ENCODE results near the gene MGAT5.

The MGAT5 gene

DNA sequence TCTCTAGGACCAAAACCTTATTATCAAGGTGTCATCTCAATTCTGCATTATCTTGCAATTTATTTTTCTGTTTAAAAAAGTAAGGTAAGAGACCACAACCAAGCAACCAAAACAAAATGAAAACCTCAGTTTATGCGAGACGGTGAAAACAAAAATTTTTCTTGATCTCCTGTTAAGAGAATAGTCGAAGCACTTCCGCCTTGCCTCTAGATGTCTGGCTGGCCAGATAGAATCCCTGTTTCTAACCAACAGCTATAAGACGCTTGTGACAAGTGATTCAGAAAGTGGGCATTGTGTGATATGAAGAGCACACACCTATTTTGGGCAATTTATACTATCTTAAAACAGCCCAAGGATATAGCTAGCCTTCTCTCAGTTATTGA, 51.2 kb downstream of the MGAT5 start:
- DNase-seq: no peak

DNA sequence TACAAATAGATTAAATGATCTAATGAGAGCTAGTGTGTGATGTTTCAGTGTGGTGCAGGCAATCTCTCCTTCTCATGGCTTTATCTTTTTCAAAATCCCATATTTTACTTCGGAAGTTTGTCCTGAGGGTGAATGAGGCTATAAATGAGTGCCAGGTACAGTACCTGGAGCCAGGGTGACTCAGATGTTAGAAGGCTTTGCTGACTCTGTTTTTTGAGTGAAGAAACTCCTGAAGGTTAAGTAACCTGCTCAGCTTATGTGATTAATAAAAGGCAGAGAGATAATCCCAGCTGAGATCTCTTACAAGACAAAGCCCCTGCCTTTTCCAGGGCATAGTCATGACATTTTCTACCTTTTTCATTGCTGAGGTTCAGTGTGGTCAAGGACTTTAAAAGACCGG, 52.6 kb downstream of the MGAT5 start:
- DNase-seq: no peak

DNA sequence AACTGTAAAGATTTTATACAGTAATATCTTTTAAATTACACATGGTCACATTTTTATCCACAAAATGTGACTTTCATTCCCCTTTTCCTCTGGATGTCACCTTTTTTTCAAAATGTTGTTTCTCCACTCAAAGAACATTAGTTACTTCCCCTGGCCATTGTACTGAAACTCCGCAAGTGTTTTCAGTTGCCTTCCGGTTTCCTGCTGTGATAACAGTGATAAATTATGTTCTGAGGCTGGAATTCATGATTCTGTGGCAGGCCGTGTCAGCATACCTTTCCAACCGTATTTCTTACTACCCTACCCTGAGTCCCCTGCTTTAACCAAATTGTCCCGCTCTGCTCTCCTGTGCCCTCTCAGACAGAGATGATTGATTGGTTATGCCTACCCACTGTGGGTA, 53.5 kb downstream of the MGAT5 start:
- DNase-seq: no peak

DNA sequence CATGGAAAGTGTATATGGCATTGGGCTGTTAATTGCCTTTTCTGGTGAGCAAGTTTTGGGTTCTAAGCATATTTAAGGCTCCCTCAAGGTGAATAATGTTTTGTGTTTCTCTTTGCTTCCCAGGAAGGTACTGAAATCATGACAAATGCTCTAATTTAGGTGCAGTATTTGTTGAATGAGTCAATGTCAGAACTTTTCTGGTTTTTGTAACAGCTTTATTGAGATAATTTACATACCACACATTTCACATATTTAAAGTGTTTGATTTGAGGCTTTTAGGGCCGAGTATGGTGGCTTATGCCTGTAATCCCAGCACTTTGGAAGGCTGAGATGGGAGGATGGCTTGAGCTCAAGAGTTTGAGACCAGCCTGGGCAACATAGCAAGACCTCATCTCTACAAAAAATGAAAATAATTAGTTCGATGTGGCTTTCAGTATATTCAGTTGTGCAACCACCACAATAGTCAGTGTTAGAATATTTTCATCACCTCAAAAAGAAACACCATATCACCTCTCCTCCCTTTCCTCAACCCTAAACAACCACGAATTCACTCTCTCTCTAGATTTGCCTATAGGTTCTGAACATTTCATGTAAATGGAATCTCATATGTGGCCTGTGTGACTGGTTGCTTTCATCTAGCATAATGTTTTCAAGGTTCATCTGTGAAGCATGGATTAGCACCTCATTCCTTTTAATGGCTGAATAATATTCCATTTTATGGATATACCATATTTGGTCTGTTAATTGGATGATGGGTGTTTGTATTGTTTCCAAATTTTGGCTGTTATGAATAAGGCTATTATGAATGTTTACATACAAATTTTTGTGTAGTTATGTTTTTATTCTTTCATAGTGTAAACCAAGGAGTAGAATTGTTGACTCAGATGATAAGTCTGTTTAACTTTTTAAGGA, 54.9 kb downstream of the MGAT5 start:
- DNase-seq: no peak

DNA sequence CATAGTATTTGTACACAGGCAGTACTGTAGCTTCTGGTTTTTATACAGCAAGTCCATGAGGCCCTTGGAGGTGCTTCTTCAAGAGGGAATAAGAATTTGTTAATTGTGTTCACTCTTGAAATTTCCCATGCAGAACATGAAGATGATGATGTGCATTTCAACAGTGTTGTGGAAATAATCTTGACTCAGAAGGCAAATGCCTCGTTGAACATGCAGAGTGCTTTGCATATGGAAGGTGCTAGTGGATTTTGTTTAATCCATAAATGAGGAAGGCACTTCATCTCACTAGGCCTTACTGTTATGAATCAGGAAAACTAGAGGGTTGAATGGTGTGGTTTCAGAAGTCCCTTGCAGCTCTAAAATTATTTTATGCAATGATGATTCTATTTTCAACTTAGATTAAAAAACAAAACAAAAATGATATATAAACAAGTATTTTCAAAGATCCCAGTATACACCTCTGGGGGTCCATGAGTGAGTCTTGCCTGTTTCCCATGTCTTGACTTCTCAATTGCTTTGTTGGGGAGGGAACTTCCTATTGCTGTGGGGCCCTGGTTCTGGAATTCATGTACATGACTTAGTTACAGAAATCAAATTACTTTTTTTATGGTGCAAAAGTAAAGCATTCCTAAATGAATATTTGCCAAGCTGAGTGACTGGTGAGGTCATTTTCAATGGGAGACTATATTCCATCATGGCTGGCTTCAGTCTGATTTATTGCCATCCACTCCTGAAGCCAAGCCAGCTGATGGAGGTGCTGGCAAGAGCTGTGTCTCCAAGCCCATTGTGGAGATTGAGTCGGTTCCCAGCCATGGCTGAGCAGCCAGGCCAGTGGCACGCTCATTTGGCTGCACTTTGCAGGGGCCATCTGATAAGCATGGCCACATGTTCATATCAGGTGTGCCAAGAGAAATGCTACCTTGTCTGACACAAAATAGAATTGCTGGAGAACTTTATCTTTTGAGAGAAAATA, 56.5 kb downstream of the MGAT5 start:
- no peak for DNase-seq

DNA sequence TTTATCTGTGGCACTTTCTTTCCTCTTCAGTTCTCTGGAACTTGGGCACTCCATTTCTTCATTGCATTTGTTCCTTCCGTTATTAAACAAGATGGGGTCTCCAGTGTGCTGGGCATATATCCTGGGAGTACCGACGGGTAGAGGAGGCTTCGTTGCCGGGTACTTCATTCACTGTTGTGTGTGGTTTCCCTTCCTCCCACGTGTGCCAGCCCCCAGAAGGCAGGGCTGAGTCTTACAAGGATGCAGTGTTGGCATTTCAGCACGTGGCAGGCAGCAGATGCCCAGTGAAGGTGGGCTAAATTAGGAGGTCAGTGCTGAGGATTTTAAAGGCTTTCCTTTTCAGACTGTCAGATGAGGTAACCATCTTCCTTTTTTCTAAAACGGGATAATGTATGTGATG, 58.6 kb downstream of the MGAT5 start:
- no peak for DNase-seq

DNA sequence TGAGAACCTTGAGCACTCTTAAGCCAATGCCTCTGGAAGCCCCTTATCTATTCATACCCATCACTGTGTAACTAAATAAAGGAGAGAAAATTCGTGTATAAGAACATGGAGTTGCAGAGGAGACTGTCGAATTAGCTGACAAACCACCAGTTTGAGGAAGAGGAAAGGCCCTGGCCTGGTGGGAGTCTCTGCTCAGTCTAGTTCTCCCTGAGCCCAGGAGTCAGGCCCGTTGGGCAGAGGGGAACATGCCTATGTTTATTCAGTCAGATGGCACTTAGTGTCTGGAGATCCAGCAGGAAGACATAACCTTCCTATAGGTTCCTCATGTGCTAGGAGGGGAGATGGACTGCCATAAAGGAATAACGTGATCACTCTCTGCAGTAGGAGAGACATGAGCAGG, 60.3 kb downstream of the MGAT5 start:
- no peak for DNase-seq

DNA sequence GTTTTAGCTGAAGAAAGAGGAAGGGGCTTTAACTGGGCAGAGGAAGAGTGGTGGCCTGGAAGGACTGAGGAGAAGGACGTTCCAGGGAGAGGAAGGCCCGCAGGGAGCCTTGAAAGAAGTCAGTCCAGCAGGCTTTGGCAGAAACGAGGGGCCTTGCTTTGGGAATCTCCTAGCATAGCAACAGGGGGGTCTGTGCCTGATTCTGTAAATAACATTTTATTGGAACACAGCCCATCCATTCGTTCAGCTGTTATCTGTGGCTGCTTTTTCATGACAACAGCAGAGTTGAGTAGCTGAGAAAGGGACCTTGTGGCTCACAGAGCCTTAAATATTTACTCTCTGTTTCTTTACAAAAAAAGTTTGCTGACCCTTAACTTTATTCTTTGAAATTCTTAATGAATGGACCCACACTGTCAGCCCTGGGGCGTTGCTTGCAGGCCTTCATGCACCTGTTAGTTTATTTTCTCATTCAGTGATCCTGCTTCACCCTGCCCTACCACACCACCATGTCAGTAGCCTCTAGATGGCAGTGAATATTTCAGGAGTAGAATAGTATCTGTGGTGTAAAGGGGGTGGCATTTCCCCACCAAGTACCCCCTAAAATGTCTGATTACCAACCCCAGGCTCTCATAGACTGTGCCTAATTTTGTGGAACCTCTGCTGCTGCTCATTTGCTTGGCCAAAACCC, 61.0 kb downstream of the MGAT5 start:
- no peak for DNase-seq

DNA sequence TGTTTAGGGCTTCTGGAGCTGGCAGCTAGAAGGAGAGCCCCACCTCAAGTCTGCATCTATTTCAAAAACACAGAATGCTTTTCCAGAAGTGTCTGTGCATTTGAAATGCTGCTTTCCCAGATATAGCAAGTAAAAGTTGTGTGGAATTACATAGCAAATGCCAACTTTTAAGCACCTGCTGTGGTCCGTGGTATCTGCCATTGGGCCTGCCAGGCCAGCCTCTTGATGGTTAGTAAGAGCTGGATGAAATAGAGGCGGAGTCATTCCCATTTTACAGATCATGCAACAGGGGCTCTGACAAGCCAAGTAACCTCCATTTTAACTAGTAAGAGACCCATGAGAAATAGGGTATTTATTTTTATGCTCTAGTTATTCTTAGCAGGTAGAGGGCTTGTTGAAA, 61.6 kb downstream of the MGAT5 start:
- no peak for DNase-seq

DNA sequence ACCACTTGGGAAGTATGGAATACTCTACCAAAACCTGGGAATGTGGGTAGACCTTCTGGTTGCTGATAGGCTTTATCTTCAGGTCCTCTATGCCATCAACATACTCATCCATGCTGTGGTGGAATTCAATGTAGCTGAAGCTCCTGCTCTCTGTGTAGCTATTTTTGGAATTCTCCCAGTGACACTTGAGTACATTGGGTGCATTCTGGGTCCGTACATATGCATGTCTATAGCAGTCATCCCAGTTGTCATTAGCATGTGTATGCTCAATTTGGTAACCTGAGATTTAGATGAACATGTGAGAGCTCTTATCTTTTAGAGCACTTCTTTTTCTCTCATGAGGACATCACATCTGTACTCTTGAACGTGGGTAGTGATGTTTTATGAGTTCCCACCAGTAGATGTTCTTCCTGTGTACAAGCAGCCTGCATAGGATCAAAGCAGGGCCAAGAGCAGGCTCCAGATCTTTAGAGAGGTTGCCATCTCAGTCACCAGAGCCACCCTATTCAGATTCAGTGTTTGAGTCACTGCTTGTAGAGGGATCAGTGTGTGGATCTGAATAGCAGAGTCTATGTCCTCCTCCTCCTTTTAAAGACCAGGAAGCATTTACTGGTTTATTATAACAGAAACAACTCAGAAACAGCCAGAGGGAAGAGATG, 65.9 kb downstream of the MGAT5 start:
- DNase-seq: no peak

DNA sequence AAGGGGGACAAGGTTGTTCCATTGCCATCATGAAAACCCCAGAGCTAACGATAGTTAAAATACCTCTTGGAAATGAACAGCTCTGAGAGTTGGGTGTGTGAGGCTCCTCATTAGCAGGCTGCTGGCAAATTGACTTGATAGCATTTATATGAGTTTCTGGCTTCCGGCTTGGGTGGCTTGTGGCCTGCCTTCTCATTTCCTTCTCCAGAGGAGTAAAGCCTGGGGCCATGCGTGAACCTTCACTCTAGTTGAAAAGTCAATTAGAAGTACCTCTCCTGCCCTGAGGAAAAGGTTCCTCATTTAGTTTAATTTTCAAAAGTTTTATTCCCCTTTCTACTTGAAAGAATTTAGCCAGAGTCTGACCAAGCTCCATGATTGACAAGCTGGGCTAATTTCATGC, 67.1 kb downstream of the MGAT5 start:
- DNase-seq: no peak

DNA sequence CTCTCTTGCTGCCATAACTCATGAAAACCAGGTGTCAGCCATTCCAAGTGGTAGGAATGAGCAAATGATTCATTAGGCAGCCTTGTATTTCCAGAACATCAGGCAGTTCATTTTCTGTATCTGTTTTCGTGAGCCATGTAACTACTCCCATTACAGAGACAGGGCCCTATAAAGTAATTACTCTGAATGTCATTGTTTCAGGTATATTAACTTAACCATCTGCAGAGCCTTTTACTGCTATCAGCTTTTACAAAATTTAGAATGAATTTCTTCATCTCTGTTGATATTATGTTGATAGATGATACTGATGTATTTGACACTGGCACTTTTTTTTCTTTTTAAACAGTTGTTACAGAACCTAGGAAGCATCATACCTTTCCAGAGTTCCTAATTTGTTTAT, 69.9 kb downstream of the MGAT5 start:
- DNase-seq: no peak

DNA sequence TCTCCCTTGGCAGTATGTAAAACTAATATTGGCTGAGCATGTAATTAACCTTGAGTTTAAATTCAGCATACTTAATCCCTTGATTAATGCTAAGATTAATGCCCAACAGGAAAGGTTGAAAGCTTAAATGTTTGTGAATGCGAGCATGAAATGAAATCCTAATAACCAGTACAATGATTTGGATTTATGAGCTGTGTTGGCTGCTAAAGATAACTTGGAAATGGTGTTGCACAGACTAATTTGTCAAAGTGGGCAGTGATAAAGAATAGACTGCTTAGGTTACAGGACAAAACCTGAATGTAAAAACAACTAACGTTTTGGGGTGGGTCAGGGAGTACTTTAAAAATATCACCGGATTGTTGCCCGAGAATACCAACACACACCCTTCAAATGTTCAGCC, 70.6 kb downstream of the MGAT5 start:
- no peak for DNase-seq

DNA sequence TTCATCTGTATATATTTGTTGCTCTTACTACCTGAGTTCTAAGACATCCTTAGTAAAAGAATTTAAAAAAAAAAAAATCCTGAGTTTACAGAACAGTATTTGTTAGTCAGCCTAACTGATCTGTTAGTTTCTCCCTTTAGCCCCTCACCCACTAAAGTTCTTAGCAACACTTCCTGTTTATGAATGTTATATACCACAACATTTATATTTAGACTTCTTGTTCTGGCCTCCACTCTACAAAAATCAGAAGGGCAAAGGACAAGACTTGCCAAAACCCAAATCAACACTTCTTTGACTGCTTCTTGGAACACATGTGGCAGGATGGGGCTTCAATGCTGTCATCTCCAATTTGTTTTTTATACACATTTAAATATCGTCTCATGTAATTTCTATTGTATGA, 71.1 kb downstream of the MGAT5 start:
- no peak for DNase-seq

DNA sequence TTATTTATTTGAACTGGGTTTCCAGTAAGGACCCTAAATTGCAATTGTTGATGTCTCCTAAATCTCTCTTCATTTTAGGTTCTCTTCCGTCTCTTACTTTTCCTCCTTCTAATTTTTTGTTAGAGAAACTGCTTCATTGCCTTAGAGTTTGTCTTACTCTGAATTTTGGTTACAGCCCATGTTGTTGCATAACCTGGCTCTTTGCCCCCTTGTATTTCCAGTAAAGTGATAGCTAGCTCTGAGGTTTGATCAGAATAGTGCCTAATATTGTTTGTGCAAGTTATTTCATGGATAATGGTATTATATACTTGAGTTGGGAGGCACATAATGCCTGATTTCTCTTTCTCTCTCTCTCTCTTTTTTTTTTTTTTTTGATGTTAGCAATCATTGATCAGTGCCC, 71.8 kb downstream of the MGAT5 start:
- DNase-seq: no peak

DNA sequence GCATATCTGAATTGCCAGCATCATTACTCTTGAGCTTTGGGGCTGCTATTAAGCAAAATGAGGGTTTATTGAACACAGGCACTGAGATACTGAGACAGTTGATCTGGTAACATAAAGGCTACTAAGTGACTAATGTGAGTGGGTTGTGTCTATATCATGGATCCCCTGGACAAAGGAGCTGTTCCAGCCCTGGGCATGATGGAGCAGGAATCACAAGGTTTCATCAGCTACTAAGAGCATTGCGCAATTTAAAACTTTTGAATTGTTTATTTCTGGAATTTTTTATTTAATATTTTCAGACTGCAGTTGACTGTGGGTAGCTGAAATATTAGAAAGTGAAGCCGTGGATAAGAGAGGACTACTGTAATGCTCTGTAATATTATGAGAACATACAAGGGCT, 73.5 kb downstream of the MGAT5 start:
- DNase-seq: no peak

DNA sequence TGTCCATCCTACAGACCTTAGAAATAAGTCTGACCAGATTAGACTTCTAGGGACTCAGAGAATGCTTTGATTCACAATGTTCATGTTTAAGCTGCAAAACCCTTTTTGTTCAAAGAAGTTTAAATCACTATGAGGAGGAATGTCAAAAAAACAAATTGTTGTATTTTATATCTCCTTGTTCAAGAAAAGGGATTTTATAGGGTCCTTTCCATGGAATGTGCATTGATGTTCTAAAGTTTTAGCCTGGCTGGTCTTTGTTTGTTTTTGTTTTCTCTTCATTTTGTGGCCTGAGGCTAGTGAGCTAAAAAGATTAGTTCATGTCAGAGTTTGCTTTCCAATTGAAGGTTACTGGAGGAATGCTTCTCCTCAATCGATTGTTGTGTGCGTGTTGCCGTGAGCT, 77.2 kb downstream of the MGAT5 start:
- no peak for DNase-seq

DNA sequence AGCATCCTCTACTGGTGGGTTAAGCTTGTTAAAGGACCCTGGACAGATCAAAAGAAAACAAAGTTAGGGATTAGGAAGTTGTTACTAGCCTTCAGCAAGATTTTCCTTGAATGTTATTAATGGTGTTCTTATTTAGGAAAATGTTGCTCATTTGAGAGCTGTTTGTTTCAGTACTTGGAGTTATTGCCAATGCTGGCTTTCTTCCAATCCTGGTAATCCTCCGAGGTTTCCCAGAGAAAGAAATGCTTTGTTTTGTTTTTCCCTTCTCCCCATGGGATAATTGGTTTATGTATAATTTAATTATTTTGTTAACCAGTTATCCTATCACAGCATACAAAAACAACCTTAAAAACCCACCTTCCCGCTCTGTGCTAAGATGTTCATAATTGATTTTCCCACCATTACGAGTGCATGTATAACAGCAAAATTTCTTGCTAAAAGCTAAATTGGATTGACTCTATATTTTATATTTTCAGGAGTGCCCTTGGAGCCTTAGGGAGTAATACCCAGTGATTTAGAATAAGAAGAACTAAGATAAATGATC, 79.8 kb downstream of the MGAT5 start:
- no peak for DNase-seq

DNA sequence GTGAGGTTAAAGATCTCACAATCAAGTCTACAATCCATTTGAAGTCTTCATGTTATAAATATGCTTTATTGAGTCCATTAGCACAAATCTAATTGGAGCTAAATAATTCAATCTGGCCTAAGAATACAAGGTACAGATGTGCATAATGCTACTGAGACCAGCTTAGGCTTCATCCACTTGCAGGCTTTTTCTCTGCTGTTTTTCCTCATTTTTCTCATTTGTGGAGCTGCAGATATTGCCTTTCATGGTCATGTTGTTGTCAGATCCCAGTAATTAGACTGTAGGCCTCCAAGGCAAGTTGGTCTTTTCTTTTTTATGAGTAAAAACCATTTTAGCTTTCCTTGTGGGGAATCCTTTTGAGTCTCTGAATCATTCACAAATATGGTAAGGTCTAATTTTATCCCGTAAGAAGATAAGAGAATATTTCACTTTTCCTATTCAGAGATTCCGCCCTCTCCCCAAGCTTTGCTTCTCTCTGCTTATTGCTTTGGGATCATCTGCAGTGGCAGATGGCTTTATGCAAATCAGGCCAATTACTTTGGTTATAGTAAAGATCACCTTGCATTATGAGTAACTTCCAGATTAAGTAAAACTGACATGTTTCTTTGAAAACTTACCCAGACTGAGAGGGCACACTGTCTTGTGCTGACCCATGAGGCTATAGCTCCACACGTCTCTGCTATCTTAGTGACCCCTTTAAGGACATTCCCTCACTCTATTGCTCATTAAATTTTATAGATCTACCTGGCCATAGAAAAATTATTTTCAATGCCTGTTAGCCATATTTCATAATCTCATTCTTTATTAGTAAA, 80.9 kb downstream of the MGAT5 start:
- DNase-seq: no peak

DNA sequence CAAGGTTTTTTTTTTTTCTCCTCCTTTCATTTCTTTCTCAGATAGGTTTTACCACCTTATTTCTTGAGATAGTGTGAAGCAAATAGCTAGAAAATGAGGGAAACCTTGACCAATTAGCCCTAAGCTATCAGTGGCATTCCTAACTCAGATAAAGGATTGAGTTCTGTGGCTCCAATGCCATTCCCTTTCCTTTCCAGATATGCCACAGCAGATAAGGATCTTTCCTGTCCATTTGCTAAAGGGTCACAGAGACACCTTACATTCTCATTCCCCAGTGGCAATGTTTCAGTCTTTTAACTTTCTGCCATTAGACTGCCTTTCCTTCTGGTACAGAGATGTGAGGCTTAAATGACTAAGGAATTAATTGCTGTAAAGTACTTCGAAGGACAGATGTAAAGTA, 81.7 kb downstream of the MGAT5 start:
- no peak for DNase-seq

DNA sequence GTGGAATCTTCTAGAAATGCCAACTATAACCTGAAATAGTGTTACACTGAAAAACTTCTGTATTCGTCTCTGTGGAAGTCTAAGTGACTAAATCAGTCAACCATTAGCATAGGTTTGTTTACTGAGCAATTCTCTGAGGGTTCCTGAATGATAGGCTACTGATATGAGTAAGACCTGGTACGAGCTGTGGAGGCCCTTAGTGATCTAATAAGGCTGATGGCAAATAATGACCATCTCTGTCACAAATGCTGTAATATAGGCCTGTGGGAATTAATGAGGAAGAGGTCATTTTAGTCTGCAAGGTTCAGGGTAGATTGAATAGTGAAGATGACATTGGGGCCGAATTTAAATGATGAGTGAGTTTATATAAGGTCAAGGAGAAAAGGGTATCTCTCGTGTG, 82.5 kb downstream of the MGAT5 start:
- no peak for DNase-seq

Data from right kidney (tissue), 1 donor.